ENCODE data around the gene VPS13C.
"Not testable (repeated sequence)": the region's sequence is repeated elsewhere in the genome, so short reads cannot be mapped to it uniquely, and the experiment has no call there.

VPS13C gene

DNA sequence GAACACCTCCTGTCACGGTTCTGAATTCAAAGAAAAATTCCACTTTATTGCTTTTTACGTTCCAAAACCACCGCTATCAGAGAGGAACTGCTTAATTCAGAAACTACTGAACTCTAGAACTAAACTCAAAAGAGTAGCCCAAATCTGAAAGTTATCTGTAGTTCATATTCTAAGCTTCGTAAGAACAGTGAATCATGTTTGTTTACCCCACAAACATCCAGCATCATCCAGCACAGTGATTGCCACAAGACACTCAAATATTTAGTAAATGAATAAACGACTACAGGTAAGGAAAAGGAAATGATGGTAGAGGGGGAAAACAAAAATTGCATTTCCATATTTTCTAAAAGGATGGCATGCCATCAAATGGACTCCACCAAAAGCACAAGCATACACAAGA is 32.3 kb downstream of the VPS13C start:
- ChIA-PET POLR2A (ENCODE audit: low non-redundant PET) (no interaction called here), CTCF (interaction anchor here (0.5 kb wide), 1 partner anchor 1228 kb away, joined by 3 read pairs; no protein-coding TSS in a partner anchor)
- no peak for DNase-seq (ENCODE audit: low spot score)
- H3K27ac ChIP-seq: no peak overlapping the region
- TF ChIP-seq, protein P1, sequence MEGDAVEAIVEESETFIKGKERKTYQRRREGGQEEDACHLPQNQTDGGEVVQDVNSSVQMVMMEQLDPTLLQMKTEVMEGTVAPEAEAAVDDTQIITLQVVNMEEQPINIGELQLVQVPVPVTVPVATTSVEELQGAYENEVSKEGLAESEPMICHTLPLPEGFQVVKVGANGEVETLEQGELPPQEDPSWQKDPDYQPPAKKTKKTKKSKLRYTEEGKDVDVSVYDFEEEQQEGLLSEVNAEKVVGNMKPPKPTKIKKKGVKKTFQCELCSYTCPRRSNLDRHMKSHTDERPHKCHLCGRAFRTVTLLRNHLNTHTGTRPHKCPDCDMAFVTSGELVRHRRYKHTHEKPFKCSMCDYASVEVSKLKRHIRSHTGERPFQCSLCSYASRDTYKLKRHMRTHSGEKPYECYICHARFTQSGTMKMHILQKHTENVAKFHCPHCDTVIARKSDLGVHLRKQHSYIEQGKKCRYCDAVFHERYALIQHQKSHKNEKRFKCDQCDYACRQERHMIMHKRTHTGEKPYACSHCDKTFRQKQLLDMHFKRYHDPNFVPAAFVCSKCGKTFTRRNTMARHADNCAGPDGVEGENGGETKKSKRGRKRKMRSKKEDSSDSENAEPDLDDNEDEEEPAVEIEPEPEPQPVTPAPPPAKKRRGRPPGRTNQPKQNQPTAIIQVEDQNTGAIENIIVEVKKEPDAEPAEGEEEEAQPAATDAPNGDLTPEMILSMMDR (conservative IDR thresholded peaks at IDR 0.05; ENCODE audit: low read depth): no peak

DNA sequence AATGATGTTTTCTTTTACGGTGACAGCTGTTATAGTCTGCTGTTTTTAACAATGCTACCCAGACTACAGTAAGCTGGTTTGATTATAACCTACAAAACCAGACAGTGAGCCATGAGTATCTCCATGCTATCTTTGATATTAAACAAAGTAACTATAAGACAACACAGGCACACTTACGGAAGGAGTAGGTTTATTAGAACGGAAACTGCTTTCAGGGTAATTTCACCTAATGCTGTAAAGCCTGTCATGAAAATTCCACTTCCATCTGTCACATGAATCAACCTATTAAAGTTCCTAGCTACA is 33.0 kb downstream of the VPS13C start:
- TF ChIP-seq, protein P1 (conservative IDR thresholded peaks at IDR 0.05; ENCODE audit: low read depth): no peak
- CTCF ChIA-PET: interaction anchor here (0.7 kb wide), 1 partner anchor 33 kb away, joined by 3 read pairs; the partner anchor contains the start of gene VPS13C
- H3K27ac ChIP-seq: no peak overlapping the region
- no peak for DNase-seq (ENCODE audit: low spot score)
- POLR2A ChIA-PET (ENCODE audit: low non-redundant PET): no interaction called here

DNA sequence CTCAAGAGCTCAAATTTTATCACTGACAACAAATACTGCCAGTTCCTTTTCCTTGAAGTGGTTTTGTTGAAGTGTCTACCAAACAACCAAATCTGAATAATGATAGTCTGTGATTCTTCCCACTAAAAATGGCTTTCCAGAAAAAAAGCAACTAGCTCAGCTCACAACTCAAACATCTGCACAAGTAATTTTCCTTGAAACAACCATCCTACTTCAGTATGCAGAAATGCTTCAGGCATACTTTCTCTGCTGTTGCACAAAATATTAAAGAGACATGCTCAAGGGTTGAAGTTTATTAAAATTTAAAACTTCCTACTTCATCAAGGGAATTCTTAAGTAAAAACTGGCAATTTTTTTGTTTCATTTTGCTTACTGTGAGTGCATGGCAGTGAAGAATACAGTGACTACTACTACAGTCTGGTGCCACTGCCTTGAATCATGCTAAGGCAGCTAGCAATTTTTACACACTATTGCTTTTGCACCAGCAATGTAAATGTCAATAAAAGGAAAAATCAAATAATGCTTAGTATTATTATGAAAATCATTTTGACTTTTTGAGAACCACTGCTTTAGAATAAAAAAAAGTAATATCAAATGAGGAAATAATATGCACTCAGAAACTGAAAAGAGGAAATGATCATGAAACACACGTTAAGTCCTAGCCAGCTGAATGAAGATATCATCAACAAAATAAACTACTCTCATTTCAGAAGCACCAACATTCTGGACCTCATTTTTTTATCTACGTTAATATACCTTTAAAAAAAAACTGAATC is 33.6 kb downstream of the VPS13C start:
- TF ChIP-seq, protein P1 (conservative IDR thresholded peaks at IDR 0.05; ENCODE audit: low read depth): no peak
- CTCF ChIA-PET: interaction anchor here (0.7 kb wide), 1 partner anchor 33 kb away, joined by 3 read pairs; the partner anchor contains the start of gene VPS13C
- no peak for DNase-seq (ENCODE audit: low spot score)
- no peak overlapping the region for H3K27ac ChIP-seq
- POLR2A ChIA-PET (ENCODE audit: low non-redundant PET): no interaction called here

DNA sequence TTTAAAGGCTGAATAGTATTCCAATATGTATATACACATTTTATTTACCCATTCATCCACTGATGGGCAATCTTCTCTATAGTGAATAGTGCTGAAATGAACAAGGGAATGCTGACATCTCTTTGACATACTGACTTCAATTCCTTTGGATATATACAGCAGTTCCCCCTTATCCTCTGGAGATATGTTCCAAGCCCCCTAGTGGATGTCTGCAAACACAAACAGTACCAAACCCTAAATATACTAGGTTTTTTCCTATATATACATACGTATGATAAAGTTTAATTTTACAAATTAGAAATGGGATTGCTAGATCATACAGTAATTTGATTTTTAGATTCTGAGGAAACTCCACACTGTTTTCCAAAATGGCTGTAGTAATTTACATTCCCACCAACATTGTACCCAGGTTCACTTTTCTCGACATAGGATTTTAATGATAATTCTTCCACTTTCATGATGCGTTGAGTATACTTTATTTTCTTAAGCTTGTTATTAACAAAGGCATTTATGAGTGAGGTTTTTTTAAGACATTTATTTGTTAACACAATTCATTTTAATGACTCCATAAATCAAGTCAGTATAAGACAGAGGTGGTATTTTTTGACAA is 38.2 kb downstream of the VPS13C start:
- POLR2A ChIA-PET (ENCODE audit: low non-redundant PET): no interaction called here
- CTCF ChIA-PET: interaction anchor here (0.6 kb wide), 1 partner anchor 146 kb away, joined by 3 read pairs; no protein-coding TSS in a partner anchor
- no peak for DNase-seq (ENCODE audit: low spot score)
- H3K27ac ChIP-seq: no peak overlapping the region
- TF ChIP-seq, protein P1 (conservative IDR thresholded peaks at IDR 0.05; ENCODE audit: low read depth): peak; percentile 34; the same call in 1 of the 2 replicates

DNA sequence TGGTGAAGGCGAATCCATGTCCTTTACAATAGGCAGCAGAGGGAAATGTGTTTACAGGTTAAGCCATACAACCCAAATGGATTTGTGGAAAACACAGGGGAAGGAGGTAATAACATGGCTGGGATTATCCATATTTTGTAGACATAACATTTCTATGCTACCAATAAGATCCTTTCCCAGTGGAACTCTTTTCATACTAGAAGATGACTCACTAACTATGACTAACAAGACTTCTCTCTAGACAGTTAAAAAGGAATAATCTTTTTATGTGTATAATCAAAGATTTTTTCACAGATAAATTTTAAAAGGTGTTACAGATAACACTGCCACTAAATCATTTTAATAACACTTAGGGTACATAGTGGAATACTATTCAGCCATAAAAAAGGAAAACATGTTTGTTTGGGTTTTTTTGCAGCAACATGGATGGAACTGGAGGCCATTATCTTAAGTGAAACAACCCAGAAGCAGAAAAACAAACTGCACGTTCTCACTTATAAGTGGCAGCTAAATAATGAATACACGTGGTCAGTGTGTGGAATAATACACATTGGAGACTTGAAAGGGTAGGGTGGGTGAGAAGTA is 39.6 kb downstream of the VPS13C start:
- ChIA-PET POLR2A (ENCODE audit: low non-redundant PET) (no interaction called here), CTCF (no interaction called here)
- H3K27ac ChIP-seq: no peak overlapping the region
- peak; percentile 43 for DNase-seq (ENCODE audit: low spot score)
- TF ChIP-seq, protein P1 (conservative IDR thresholded peaks at IDR 0.05; ENCODE audit: low read depth): no peak

DNA sequence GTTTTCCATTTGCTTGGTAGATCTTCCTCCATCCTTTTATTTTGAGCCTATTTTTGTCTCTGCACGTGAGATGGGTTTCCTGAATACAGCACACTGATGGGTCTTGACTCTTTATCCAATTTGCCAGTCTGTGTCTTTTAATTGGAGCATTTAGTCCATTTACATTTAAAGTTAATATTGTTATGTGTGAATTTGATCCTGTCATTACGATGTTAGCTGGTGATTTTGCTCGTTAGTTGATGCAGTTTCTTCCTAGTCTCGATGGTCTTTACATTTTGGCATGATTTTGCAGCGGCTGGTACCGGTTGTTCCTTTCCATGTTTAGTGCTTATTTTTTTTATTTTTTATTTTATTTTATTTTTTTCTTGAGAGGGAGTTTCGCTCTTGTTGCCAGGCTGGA is 54.9 kb downstream of the VPS13C start:
- CTCF ChIA-PET: not testable (repeated sequence)

DNA sequence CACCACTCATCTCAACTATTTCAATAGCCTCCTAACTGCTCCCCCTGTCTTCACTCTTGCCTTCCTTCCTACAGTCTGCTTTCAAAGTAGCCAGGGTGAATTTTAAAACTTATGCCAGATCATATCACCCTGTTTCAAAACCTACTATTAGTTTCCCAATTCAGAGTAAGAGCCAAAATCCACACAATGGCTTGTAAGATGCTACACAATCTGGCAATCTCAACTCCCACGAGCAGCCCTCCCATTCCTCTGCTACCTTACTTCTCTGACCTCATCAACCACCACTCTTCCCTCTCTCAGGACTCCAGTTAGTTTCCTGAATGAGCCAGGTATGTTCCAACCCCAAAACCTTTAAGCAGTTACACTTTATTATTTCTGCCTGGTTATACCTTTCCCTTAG is 62.5 kb downstream of the VPS13C start:
- CTCF ChIA-PET: interaction anchor here (0.5 kb wide), 1 partner anchor 364 kb away, joined by 3 read pairs; no protein-coding TSS in a partner anchor
- no peak overlapping the region for H3K27ac ChIP-seq
- POLR2A ChIA-PET (ENCODE audit: low non-redundant PET): no interaction called here
- TF ChIP-seq, protein P1 (conservative IDR thresholded peaks at IDR 0.05; ENCODE audit: low read depth): no peak
- no peak for DNase-seq (ENCODE audit: low spot score)

More for the DNA sequence above, 54.9 kb downstream of the VPS13C start:
- H3K27ac ChIP-seq; POLR2A ChIA-PET (ENCODE audit: low non-redundant PET); DNase-seq (ENCODE audit: low spot score): not testable (repeated sequence)

All from RWPE1 (cell line).